ENCODE data around the gene TMEM63A. TPM values are rescaled to one million over a fixed set of nuclear protein-coding genes. Genes with fewer than 3 reads are reported as not detected.
A peak's percentile ranks its signal among the peaks of the same experiment; 100 is the strongest.
"Not testable (repeated sequence)": the region's sequence is repeated elsewhere in the genome, so short reads cannot be mapped to it uniquely, and the experiment has no call there.

The TMEM63A gene
- 10 to 100 TPM in 11 of 12 donors, not detected in 1; 15.7 to 48.6 (median 23.1) TPM for polyA plus RNA-seq (ENCODE audit: insufficient read length in 12 of 12)
- long read RNA-seq, donor 1, full-length matches to known transcripts: 3 of 12 reads
- long read RNA-seq, donor 1, partial matches to known transcripts: 9 of 12 reads
- long read RNA-seq, donor 1, other reads (novel, unspliced or antisense): 0 of 12 reads
- long read RNA-seq, donor 2: 0 reads
- long read RNA-seq, donor 3, partial matches to known transcripts: 0 of 1 reads
- long read RNA-seq, donor 3, other reads (novel, unspliced or antisense): 0 of 1 reads
- long read RNA-seq, donor 4, partial matches to known transcripts: 0 of 1 reads
- long read RNA-seq, donor 4, other reads (novel, unspliced or antisense): 0 of 1 reads
- long read RNA-seq, donor 5, partial matches to known transcripts: 0 of 1 reads
- long read RNA-seq, donor 5, other reads (novel, unspliced or antisense): 0 of 1 reads
- long read RNA-seq, donor 6: 0 reads
- long read RNA-seq, donor 7, partial matches to known transcripts: 0 of 1 reads
- long read RNA-seq, donor 7, other reads (novel, unspliced or antisense): 0 of 1 reads
- long read RNA-seq, donor 8, partial matches to known transcripts: 0 of 1 reads
- long read RNA-seq, donor 8, other reads (novel, unspliced or antisense): 0 of 1 reads
- long read RNA-seq, donor 9: 0 reads
- long read RNA-seq, donor 10: 0 reads
- long read RNA-seq, donor 11, full-length matches to known transcripts: 2 of 2 reads
- long read RNA-seq, donor 11, partial matches to known transcripts: 0 of 2 reads
- long read RNA-seq, donor 11, other reads (novel, unspliced or antisense): 0 of 2 reads

DNA sequence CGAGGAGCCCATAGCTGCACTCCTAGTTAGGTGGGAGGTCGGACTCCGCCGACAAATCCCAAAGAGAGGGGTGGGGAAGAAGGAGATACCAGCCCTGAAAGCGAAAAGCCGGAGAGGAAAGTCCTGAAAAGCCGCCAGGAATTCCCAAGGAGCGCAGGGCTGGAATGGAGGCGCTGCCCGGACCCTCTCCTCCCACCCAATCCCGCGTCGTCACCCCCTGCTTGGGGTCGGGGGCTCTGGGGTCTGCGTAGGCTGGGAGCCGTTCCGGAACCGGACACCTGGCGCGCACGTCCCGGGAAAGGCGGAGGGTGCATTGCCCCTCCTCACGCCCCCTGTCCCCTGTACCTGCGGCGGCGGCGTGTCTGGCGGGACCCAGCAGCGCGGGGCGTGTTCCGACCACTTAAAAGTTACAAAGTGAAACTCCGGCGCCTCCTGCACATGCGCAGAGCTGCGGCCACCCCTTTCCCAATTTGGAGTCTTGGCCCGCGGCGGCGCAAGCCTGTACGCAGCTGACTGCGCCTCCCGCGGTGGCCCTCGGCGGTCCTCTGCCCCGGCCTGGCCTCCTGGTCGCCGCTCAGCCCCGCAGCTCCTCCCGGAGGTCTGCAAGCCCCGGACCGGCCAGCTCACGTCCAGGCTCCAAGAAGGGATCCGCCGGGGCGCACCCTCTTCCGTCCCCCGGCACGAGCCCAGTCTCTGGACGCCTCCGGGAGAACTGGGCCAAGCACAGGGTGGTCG lies at the start of gene TMEM63A:
TMEM63A (minus strand) TSS at position 422 of the 735 bp plus-strand sequence. CDS start 4,800 bp downstream, outside the sequence.
- DNase-seq: peak; percentile 91

- no peak for DNase-seq
Measured at GRCh38 chr1:225931270-225932136, 49.3 kb upstream of the TMEM63A start.

GRCh38 chr1:225930566-225930965 lies 48.4 kb upstream of the TMEM63A start:
- no peak for DNase-seq

GRCh38 chr1:225929462-225929861 lies 47.3 kb upstream of the TMEM63A start:
- DNase-seq: not testable (repeated sequence)

GRCh38 chr1:225928186-225929175 lies 46.3 kb upstream of the TMEM63A start:
- no peak for DNase-seq

- DNase-seq: no peak
Measured at GRCh38 chr1:225926551-225927113, 44.5 kb upstream of the TMEM63A start.

DNA sequence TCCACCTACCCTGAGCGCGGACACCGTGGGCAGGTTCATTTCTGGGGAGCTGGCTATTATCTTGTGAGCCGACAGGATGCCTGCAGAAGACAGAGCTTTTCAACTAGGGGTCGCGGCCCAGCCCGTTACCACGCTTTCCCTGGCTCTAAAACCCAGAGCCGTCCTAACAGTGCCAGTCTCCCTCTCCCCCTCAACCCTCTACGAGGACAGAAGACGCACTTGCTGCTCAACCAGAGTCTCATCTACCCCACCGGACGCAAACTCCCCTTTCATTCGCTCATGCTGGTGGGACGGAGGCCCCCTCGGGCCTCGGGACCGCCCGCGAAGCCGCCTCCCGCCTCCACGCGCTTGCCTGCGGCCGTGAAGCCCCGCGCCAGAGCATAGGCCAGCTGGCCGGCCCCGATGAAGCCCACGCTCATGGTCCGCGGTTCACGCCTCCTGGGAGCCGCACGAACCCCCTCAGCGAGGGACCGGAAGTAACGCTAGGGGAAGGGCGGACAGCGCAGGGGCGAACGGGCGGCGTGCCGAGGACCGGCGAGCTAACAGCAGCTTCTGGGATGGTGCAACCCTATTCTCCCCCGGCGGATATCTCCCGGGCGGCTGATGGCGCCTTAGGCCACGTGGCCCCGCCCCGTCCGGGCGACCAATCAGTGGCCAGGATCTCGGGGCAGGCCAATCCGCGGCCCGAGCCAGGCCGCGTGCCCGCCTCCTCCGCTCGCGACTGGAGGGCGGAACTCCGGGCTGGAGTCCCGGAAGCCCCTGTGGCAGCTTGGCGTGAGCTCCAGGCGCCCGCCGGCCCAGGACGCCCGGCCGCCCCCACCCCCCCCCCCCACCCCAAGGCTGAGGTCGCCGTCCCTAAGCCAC lies 41.7 kb upstream of the TMEM63A start, which contains the start of gene PYCR2:
PYCR2 (minus strand) TSS at position 559 of the 864 bp plus-strand sequence; CDS start at position 419, 140 bp downstream.
- peak; percentile 95 for DNase-seq

DNA sequence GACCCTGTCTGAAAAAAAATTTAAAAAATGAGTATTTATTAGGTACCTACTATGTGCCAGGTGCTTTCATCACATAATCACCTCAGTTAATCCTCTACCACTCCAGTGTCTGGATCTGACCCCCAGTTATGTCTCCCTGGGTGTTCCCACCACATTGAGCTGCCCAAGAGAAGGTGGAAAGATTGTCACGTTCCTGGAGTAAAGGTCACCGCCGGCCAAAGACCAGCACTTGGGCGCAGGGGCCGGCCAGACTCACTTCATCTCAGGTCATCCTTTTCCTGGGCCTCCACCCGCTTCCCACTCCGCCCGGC lies 41.2 kb upstream of the TMEM63A start:
- no peak for DNase-seq

GRCh38 chr1:225921734-225922709 lies 39.8 kb upstream of the TMEM63A start:
- no peak for DNase-seq

- no peak for DNase-seq
Measured at GRCh38 chr1:225919906-225920305, 37.7 kb upstream of the TMEM63A start.

GRCh38 chr1:225918280-225918679 lies 36.1 kb upstream of the TMEM63A start:
- DNase-seq: no peak

- no peak for DNase-seq
Measured at GRCh38 chr1:225917536-225917935, 35.4 kb upstream of the TMEM63A start.

GRCh38 chr1:225917101-225917500 lies 34.9 kb upstream of the TMEM63A start:
- DNase-seq: no peak

GRCh38 chr1:225915538-225915991 lies 33.4 kb upstream of the TMEM63A start:
- no peak for DNase-seq

- DNase-seq: no peak
Measured at GRCh38 chr1:225914947-225915346, 32.8 kb upstream of the TMEM63A start.

GRCh38 chr1:225914391-225914790 lies 32.2 kb upstream of the TMEM63A start:
- no peak for DNase-seq
